UCSD-AML1 (cell line): ENCODE data around the gene NFATC1.
A peak's percentile ranks its signal among the peaks of the same experiment; 100 is the strongest.
"Not testable (repeated sequence)": the region's sequence is repeated elsewhere in the genome, so short reads cannot be mapped to it uniquely, and the experiment has no call there.

Experiments
- DNase-seq: peaks from one replicate; lab custom pipeline; 2025; ENCODE audit not compliant: unreplicated experiment; lab: John Stamatoyannopoulos, UW

The NFATC1 gene

GRCh38 chr18:79375441-79376154 lies 20.1 kb upstream of the NFATC1 start:
- DNase-seq: no peak

- DNase-seq: not testable (repeated sequence)
Measured at GRCh38 chr18:79376661-79377060, 19.1 kb upstream of the NFATC1 start.

DNA sequence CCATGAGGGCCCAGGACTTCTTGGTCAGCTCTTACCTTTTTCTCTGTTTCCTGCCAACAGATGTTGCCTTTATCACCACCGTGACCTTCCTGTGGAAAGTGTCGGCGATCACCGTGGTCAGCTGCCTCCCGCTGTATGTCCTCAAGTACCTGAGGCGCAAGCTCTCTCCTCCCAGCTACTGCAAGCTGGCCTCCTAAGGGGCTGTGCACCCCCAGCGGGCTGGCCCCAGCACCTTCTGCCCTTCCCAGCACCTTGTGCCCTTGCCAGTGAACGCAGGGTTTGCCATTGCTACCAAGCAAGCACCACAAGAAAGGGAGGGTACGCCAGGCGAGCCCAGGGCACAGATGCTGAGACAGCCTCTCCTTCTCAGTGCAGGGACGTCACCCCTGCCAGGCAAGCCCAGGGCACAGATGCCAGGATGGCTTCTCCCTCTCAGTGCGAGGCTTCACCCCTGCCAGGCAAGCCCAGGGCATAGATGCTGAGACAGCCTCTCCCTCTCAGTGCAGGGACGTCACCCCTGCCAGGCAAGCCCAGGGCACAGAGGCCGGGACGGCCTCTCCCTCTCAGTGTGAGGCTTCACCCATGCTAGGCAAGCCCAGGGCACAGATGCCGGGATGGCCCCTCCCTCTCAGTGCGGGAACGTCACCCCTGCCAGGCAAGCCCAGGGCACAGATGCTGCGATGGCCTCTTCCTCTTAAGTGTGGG lies 18.4 kb upstream of the NFATC1 start:
- no peak for DNase-seq

GRCh38 chr18:79378536-79379250 lies 17.0 kb upstream of the NFATC1 start:
- peak; percentile 72 for DNase-seq

GRCh38 chr18:79379251-79379905 lies 16.4 kb upstream of the NFATC1 start:
- no peak for DNase-seq

DNA sequence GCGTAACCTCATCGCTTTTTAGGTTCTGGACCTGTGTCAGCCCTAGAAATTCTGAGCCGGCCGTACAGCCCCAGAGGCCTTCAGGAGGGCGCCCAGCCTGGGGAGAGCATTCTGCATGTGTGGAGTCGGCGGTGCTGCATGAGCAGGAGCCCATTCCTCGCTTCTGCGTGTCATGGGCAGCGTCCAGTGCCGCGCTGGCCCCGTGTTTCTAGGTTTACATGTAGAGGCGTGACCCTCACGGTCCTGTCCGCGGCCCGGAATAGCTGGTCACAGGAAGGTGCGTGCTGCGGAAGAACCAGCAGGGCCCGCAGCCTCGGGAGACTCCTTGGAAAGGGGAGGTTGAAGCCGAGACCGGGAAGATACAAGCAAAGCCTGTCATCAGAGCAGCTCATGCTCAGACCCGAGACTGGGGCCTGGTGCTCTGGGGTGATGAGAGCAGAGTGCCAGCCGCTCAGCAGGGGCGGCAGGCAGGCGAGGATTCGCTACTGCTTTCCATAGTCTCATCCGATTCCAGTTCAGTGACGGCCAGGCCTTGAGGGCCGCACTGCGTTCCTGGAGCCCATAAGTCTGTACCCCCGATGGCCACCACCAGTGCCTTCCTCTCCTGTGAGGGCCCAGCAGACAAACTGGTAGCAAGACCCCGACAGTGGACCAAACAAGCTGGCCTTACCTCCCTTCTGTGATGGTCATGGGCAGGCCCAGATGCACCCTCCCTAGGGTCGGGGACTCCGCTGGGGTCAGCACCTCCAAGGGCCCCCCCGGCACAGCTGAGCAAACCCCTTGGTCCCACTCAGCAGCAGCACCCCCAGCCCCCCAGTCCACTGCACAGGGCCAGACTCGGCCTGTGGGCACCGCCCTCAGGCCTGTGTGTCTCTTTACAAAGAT lies 15.6 kb upstream of the NFATC1 start:
- no peak for DNase-seq

GRCh38 chr18:79380816-79381806 lies 14.6 kb upstream of the NFATC1 start:
- DNase-seq: peak; percentile 64

- DNase-seq: no peak
Measured at GRCh38 chr18:79381811-79382311, 13.9 kb upstream of the NFATC1 start.

- DNase-seq: no peak
Measured at GRCh38 chr18:79382681-79383387, 12.9 kb upstream of the NFATC1 start.

DNA sequence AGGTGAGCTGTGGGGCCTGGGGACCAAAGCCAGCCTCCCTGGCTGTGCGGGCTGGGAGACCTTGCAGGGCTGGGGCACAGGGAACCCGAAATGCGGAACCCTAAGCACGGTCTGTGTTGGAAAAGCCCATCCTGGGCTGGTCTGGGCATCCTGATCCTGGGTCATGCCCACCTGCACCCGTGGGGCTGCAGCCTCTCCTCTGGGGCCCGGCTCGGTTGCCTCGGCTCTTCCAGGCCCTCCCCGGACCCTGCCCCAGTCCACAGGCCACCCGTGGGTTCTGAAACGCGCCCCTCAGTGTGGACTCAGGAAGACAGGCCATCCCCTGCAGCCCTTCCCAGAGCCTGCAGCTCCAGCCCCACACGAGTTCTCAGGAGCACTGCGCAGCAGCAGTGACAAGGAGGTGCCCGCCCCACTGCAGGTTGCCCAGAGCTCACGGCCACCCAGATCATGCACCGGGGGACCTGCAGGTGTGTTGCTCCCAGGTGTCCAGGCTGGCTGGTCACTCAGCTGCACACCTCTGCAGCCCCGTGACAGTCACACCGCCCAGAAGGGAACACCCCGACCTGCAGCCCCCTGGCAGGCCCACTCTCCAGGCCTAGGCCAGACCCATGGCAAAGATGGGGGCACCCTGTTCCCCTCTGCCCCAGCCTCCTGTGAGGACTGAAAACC lies 12.2 kb upstream of the NFATC1 start:
- DNase-seq: no peak

DNA sequence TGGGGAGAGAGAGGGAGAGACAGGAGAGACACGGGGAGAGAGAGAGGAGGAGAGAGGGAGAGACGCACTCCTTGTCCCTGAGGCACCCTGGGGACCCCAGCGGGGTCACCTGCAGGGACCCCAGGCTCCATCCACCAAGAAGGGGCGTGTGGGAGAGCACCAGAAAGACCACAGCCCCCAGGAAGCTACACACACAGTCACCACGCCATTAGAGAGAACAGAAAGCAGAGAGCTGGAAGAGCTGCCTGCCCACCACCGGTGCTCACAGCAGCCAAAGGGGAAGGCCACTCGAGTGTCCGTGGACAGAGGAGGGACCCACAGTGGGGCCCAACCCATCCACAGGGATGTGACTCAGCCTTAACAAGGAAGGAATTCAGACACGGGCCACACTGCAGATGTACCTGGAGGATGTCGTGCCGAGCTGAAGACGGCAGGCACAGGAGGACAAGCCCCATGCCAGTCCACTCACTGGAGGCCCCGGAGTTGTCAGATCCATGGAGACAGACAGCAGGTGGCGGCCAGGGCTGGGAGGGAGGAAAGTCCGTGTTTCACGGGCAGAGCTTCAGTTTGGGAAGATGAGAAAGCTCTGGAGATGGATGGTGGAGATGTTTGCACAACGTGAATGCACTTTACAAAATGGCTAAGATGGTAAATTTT lies 11.5 kb upstream of the NFATC1 start:
- DNase-seq: no peak

- no peak for DNase-seq
Measured at GRCh38 chr18:79384834-79385233, 10.9 kb upstream of the NFATC1 start.

DNA sequence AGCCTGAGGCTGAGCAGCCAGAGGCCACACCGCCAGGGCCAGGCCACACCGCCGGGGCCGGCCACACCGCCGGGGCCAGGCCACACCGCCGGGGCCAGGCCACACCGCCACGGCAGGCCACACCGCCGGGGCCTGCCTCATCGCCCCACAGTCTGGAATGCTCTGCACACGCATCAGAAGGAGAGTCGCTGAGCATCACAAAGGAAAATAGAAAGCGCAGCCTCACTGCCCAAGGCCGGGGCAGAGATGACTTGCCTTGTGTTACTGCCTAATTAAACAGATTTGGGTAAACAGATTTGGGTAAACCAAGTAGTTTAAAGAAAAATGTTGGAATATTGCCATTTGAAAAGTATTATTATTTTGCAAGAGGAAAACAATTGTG lies 10.4 kb upstream of the NFATC1 start:
- DNase-seq: no peak

DNA sequence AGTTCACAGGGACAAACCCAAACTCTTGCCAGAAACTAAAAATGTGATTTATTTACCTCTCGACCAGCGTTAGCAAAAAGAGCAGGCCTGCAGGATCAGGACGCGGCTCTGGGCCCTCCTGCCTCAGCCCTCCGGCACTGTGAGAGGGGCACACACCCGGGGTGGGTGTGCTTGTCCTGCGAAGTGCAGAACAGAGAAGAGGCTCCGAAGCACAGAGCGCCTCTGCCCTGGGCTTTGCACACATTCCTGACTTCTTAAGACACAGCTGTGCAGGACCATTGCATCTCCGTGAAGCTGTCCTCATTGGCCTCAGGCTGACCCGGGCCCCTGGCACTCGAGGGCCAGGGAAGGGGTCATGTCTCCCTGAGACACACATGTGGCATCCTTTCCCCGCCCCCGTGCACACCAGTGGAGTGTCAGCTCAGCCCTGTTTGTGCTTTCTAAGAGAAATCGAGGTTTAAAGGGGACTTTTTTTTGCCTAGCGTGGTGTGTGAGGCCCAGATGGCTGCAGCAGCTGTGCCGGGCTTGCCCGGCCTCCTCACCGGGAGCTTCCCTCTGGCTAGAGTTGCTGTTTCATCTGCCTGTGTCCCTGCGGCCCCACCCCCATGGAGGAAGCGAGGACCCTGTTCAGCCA lies 9.9 kb upstream of the NFATC1 start:
- no peak for DNase-seq

GRCh38 chr18:79386547-79386946 lies 9.2 kb upstream of the NFATC1 start:
- no peak for DNase-seq

DNA sequence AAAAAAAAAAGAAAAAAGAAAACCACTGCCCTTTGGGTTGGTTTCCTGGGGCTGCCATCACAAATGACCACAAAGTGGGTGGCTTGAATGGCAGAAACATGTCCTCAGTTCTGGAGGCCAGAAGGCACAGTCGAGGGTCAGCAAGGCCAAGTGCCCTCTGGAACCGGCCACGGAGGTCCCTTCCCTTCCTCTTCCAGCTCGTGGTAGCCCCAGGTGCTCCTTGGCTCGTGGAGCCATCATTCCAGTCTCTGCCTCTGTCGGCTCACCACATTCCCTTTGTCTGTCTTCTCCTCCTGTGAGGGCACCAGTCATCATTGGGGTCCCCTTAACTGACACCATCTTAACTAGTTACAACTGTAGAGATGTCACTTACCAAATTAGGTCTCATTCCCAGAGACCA lies 8.5 kb upstream of the NFATC1 start:
- DNase-seq: no peak

- no peak for DNase-seq
Measured at GRCh38 chr18:79387615-79388014, 8.1 kb upstream of the NFATC1 start.
